NCI-H2227 treated with DMSO at 0.1 percent for 48 hours (cell line): Measurements from ENCODE around the gene PARP14.
"Not testable (repeated sequence)": the region's sequence is repeated elsewhere in the genome, so short reads cannot be mapped to it uniquely, and the experiment has no call there.

Source experiments
- DNase-seq: peaks from one replicate; lab custom pipeline; 2025; lab: John Stamatoyannopoulos, UW

Gene PARP14

DNA sequence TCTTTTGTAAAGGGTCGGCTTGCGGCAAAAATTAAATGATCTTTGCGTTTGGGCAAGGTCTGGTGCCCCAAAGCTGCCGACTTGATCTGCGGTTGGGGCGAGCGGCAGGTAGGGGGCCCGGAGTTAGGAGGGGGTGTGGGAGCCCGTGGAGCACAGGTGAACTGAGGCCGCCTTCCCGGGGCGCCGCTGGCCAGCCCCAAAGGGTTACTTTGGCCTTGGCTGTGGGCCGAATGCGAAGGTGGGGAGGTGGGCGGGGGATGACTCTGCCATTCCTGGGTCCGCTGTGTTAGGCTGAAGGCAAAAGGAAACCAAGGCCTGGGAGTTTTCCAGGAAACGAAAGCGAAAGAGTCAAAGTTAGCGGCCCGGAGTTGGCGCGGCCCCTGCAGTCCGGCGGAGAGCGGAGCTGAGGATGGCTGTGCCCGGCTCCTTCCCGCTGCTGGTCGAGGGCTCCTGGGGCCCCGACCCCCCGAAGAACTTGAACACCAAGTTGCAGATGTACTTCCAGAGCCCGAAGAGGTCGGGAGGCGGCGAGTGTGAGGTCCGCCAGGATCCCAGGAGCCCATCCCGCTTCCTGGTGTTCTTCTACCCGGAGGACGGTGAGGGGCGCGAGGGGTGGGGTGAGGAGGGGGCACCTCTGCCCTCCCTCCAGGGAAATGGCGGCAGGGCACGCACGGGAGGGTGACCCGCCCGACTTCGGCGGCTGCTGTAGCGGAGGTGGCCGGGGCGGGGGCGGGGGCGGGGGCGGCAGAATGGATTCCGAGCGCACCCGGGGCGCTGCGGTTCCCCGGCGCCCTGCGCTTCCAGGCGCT lies at the start of gene PARP14:
TSS of gene PARP14 (plus strand) at position 365 of the 809 bp plus-strand sequence. CDS start at position 410, 45 bp downstream.
- DNase-seq = no peak

DNA sequence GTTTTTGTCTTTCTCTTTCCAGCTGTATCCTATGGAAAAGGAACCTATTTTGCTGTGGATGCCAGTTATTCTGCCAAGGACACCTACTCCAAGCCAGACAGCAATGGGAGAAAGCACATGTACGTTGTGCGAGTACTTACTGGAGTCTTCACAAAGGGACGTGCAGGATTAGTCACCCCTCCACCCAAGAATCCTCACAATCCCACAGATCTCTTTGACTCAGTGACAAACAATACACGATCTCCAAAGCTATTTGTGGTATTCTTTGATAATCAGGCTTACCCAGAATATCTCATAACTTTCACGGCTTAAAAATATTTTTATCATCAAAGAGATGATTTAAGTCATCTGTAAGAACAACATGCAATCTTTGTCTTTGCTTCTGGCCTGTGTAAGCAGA lies 44.9 kb upstream of the PARP14 start:
- DNase-seq = no peak

DNA sequence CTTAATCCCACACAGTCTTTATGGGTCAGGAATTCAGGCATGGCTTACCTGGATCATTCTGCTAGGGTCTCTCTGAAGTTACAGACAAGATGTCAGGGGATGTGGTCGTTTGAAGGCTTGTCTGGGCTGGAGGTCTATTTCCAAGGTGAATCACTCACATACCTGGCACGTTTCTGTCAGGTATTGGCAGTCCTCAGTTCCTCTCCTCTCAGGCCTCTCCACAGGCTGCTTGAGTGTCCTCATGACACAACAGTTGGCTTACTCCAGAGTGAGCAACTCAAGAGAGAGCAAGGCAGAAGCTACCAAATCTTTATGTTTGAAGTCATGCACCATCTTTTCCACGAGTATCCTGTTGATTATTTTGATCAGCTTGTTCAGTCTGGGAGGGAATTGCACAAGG lies 43.9 kb upstream of the PARP14 start:
- no peak for DNase-seq

DNA sequence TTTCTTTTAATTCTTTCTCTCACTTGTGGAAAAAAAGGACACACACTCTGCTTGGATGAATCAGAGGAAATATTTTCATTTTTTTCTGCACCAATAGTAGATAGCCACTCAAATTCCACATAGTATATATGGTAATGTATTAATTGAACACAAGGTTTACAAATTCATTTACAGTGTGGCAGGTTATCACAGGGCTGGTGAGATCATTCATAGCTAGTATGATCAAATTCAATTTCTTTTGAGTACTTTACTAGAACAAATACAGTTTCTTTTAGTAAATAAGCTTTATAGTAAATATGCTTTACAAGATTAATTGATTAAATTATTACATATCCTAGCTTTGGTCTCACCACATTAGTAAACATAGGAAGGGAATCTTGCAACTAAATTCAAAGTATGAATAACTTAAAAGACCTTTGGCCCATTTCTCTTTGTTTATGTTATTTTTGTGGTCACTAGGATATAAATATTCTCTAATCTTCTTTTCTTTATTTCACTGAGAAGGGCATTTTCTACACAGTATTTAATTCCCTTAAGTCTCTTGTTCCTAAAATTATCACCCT lies 40.1 kb upstream of the PARP14 start:
- DNase-seq = no peak

DNA sequence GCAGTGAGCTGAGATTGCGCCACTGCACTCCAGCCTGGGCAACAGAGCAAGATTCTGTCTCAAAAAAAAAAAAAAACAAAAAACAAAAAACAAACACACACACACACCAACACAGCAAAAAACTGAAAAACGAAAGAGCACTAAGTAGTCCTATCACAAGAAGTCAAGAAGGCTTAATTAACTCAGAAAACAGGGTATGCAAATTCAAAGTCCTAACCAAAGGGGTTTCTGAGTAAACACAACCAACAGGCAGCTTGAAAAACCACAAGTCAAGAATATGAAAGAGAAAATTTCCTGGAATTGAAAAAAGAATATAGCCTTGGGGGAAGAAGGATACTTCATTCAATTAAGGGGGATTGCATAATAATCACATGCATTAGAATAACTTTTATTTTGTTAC lies 37.7 kb upstream of the PARP14 start:
- DNase-seq = no peak

DNA sequence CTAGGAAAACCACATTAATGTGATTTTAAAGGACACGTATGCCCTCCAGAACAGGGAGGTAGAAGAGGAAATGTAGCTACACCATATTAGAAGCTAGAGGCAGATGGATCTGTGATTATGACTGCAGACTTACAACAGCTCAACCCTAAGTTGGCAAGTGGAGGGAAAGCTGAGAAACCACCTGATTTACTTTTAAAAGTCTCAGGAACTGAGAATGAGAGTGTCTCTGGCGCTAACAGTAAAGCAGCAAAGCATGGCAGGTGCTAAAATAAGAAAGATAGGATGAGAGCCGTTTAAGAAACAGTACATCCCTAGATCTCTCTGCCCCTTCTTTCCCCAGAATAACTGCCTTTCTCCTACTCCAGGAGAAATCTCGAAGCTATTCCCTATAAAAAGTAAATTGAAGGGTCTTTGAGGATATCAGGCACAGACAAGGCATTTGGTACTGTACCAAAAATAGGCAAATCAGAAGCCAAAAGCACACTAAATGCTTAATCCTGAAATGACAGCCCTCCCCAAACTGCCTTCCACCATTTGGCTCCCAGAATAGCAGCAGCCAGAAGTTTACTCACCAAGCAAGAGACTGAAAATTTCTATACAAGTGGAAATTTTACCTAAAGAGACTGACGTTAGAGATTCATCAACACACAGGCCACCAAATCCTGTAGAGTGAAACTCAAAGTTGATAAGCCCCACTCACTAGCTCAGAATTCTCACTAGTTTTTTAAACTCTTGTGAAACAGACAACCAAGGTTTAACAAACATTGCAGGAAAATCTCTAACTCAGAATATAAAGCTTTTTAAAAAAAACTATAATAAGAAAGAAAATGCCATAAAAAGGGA lies 34.3 kb upstream of the PARP14 start:
- DNase-seq = no peak

GRCh38 chr3:122651233-122651907 lies 29.3 kb upstream of the PARP14 start:
- DNase-seq = not testable (repeated sequence)

GRCh38 chr3:122651962-122652361 lies 28.7 kb upstream of the PARP14 start:
- DNase-seq = not testable (repeated sequence)

GRCh38 chr3:122658336-122658735 lies 22.3 kb upstream of the PARP14 start:
- not testable (repeated sequence) for DNase-seq

- DNase-seq = no peak
Observed at GRCh38 chr3:122660297-122660974, 20.2 kb upstream of the PARP14 start.

DNA sequence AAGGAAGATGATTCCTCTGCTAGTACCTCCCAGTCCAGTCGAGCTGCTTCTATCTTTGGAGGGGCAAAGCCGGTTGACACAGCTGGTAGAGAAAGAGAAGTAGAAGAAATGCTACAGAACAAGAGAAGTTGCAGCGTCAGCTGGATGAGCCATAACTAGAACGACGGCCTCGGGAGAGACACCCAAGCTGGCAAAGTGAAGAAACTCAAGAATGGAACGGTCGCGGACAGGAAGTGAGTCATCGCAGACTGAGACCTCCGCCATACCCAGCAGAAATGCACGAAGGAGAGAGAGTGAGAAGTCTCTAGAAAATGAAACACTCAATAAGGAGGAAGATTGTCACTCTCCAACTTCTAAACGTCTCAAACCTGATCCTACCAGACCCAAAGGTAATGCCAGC lies 19.0 kb upstream of the PARP14 start:
- DNase-seq = no peak

GRCh38 chr3:122662505-122662904 lies 18.1 kb upstream of the PARP14 start:
- no peak for DNase-seq

DNA sequence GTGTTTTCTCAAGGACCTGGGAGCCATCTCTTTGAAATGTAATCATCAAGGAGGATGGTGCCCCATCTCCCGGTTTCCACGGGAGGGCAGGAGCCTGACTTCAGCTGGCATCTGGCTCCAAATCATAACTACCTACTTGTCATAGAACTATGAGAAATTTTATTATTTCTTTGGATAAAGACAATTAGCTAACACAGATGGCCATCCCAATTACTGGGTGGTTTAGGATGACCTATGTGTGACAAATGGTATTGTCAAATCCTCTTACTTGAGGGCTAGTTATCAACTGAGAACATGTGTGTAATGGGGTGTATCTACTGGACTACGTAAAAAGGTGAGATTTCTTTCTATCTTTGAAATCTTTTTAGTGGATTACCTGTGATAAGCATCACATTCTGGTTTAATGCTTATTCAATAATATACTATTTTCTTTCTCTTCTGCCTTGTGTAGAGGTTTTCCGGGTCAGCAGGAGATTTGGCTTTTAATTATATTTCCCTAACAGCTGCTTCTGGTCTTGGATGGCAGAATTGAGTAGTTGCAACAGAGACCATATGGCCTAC lies 15.3 kb upstream of the PARP14 start:
- DNase-seq = peak; percentile 38

DNA sequence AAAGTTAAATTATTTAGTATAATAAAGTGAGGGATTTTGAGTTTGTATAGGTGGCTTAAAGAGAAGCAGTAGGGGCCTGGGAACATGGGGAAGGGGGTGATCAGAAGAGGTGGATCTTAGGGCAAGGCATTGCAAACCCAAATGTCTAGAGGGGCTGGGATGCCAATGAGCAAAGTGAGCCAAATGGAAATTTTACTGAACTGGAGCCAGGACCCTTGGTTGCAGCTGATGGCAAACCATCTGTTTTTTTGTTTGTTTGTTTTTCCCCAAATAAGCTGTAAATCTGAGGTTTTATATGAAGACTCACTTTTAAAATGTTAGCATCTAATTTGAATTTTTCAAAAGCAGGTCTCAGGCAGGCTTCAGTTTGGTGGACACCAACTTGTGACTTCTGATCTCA lies 14.8 kb upstream of the PARP14 start:
- no peak for DNase-seq

GRCh38 chr3:122668930-122669730 lies 11.5 kb upstream of the PARP14 start:
- DNase-seq = no peak

DNA sequence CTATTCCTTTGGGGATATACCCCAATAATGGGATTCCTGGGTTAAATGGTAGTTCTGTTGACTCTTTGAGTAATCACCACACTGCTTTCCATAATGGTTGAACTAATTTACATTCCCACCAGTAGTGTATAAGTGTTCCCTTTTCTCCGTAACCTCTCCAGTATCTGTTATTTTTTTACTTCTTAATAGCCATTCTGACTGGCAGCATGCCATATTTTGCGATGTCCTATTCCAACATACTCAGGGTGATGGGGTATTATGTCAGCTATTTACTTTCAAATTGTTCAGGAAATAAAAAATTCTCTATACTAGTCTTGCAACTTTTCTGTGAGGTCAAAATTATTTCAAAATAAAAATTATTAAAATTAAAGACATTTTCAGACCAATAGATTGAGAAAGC lies 9.1 kb upstream of the PARP14 start:
- DNase-seq = peak; percentile 14

DNA sequence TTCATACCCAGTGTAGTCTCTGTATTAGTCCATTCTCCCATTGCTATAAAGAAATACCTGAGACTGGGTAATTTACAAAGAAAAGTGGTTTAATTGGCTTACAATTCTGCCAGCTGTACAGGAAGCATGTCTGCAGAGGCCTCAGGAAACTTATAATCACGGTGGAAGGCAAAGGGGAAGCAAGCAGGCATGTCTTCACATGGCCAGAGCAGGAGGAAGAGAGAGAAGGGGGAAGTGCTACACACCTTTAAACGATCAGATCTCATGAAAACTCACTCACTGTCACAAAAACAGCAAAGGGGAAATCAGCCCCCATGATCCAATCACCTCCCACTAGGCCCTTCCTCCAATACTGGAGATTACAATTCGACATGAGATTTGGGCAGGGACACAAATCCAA lies 6.3 kb upstream of the PARP14 start:
- no peak for DNase-seq

GRCh38 chr3:122676759-122677158 lies 3.9 kb upstream of the PARP14 start:
- no peak for DNase-seq

DNA sequence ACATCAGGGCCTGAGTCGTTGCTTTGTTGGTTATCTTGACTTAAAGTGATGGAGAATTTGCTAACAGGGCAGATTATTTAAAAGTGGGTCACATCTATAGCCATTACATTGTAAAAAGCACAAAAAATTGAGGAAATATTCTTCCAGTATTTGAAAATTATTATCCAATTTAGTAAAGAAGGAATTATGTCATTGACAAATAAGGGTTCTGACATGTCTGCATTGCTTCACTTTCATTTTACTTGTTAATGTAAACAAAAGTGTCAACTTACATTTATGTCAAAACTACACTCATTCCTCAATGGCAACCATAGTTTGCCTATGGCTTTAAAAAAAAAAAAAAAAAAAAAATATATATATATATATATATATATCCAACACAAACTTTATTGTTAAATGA lies 3.4 kb upstream of the PARP14 start:
- DNase-seq = no peak

GRCh38 chr3:122678506-122678905 lies 2.1 kb upstream of the PARP14 start:
- no peak for DNase-seq
